Chondrocyte (in vitro differentiated cells): Measurements from ENCODE around the gene SIGLECL1. TPM values are rescaled to one million over a fixed set of nuclear protein-coding genes. Genes with fewer than 3 reads are reported as not detected.

Experiments used
- DNase-seq: peaks from one replicate; pipeline ENCODE4 v3.0.0; 2021; ENCODE audit warnings: mixed read lengths, low spot score
- H3K27ac Mint-ChIP-seq: one replicate; pipeline ENCODE4 v1.8.0; 2021; ENCODE audit warnings: mild to moderate bottlenecking, moderate library complexity, mixed read lengths; ENCODE audit not compliant: unreplicated experiment
- H3K27me3 Mint-ChIP-seq: 2 replicates; pipeline ENCODE4 v1.8.0; 2021; ENCODE audit warnings: low read depth, mixed read lengths
- H3K36me3 Mint-ChIP-seq: 2 replicates; pipeline ENCODE4 v1.8.0; 2021; ENCODE audit warnings: low read depth, mixed read lengths
- H3K4me1 Mint-ChIP-seq: 2 replicates; pipeline ENCODE4 v1.8.0; 2021; ENCODE audit warnings: low read depth, mild to moderate bottlenecking, mixed read lengths
- H3K4me3 Mint-ChIP-seq: one replicate; pipeline ENCODE4 v1.8.0; 2021; ENCODE audit warnings: mild to moderate bottlenecking, moderate library complexity, mixed read lengths; ENCODE audit not compliant: unreplicated experiment
- H3K9me3 Mint-ChIP-seq: 2 replicates; pipeline ENCODE4 v1.8.0; 2021; ENCODE audit warnings: low read depth, mixed read lengths
- total RNA-seq: library from RNA; stranded (reverse); gene quantifications from 3 replicates; pipeline ENCODE4 v1.2.1, GENCODE V29; 2021
- TF ChIP-seq, protein P1 (sequence below): fragments of 200-600 bp; sonication (generic); IDR thresholded peaks from 2 replicates; pipeline ENCODE4 v1.5.0; 2021; ENCODE audit warnings: antibody characterized with exemption, mild to moderate bottlenecking, moderate library complexity

SIGLECL1 gene
- total RNA-seq, 1 donor from 2014 or later, result not detected

DNA sequence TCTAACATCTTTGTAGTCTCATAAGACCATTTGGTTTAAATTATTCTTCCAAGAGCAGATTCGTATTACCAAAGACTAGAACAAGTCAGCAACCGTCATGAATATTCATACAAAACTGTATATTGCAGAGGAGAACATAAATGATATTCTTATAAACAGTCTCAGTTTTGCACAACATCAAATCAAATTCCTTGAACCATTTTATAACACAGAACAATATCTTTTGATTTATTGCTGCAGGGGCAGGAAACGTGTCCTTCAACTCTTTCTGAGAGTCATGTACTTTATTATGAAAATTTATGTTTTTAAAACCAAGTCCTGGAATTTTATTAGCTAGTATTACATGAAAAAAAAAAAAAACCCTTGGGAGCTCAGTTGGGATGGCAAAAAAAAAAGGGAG lies 26.2 kb downstream of the SIGLECL1 start:
- no peak for DNase-seq
- H3K4me3 Mint-ChIP-seq, result no peak overlapping the region
- no peak overlapping the region for H3K27ac Mint-ChIP-seq
- H3K4me1 Mint-ChIP-seq, result no peaks in the 10 kb centered on the region
- TF ChIP-seq, protein P1, sequence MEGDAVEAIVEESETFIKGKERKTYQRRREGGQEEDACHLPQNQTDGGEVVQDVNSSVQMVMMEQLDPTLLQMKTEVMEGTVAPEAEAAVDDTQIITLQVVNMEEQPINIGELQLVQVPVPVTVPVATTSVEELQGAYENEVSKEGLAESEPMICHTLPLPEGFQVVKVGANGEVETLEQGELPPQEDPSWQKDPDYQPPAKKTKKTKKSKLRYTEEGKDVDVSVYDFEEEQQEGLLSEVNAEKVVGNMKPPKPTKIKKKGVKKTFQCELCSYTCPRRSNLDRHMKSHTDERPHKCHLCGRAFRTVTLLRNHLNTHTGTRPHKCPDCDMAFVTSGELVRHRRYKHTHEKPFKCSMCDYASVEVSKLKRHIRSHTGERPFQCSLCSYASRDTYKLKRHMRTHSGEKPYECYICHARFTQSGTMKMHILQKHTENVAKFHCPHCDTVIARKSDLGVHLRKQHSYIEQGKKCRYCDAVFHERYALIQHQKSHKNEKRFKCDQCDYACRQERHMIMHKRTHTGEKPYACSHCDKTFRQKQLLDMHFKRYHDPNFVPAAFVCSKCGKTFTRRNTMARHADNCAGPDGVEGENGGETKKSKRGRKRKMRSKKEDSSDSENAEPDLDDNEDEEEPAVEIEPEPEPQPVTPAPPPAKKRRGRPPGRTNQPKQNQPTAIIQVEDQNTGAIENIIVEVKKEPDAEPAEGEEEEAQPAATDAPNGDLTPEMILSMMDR, result no peak
- peaks cover 12% of the 10 kb centered on the region for H3K9me3 Mint-ChIP-seq
- H3K36me3 Mint-ChIP-seq, result no peaks in the 10 kb centered on the region
- H3K27me3 Mint-ChIP-seq, result no peaks in the 10 kb centered on the region

DNA sequence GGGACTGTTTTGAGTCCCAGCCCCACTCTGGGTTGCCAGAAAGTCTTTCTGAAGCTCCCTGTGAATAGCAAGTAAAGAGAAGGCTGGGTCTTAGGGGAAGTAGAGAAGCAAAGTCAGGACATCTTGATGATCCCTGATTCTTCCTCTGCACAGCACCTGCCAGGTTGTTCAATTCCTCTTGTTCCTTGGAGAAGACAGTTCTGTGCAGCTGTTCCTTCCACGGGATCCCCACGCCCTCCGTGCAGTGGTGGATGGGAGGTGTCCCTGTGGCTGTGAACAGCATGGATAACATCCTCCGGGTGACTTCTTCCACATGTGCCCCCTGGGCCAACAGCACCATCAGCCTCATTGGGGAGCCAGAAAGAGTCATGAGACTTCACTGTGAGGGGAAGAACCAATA lies 31.5 kb downstream of the SIGLECL1 start:
- Mint-ChIP-seq H3K27ac (no peak overlapping the region), H3K36me3 (no peaks in the 10 kb centered on the region), H3K9me3 (peaks cover 19% of the 10 kb centered on the region), H3K27me3 (peaks cover 3% of the 10 kb centered on the region), H3K4me1 (no peaks in the 10 kb centered on the region), H3K4me3 (no peak overlapping the region)
- DNase-seq, result no peak
- TF ChIP-seq, protein P1, result no peak

DNA sequence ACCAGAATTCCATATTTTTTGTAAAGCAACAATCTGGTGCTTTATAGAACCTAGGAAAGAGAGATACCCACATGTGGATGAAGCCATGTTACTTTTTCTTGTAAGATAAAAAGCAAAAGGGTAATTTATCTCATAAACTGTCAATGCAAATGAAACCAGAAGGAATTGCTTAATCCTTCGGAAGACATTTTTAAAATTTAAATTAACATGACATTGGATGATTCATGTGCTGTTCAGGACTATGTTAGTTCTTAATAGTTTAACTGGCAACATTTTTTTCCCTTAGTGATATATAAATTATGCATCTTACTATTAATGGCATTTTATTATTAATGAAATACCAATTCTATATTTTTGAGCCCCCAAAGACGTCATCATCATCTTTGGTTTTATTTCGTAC lies 34.8 kb downstream of the SIGLECL1 start:
- Mint-ChIP-seq H3K4me1 (no peaks in the 10 kb centered on the region), H3K9me3 (peaks cover 16% of the 10 kb centered on the region), H3K36me3 (no peaks in the 10 kb centered on the region), H3K27me3 (peaks cover 3% of the 10 kb centered on the region), H3K27ac (no peak overlapping the region), H3K4me3 (no peak overlapping the region)
- no peak for DNase-seq
- TF ChIP-seq, protein P1, result no peak

DNA sequence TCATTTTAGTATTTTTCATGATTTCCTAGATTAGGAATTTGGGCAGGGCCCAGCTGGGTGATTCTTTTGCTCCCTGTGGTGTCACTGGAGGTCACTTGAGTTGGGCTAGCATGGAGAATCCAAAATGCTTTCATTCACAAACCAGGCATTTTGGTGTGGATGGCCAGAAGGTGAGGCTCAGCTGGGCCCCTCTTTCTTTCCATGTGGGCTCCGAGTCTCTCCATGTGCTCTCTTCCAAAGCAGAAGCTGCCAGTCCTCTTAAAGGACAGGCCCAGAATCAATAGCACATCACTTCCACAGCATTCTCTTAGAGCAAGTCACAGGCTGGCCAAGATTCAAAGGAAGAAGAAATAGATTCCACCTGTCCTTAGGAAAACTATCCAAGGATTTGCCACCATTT lies 38.8 kb downstream of the SIGLECL1 start:
- Mint-ChIP-seq H3K36me3 (no peaks in the 10 kb centered on the region), H3K4me1 (no peaks in the 10 kb centered on the region)

DNA sequence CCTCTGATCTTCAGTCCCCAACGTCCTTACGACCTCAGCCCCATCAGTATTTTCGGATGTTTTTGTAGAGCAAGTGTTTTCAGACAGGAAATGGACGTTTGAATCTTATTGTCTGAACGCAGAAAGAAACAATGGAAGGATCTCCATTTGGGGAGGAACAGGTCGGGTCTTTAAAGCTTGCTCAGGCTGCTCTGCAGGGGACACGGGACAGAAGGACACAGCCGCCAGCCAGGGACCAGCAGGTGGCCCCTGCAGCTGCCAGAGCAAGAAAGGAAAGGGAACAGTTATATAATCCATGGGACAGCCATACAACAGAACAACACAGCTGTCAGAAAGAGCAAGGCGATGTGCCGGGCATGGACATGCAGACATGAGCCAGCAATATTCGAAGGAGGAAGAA lies 42.1 kb downstream of the SIGLECL1 start:
- Mint-ChIP-seq H3K4me1 (no peaks in the 10 kb centered on the region), H3K36me3 (no peaks in the 10 kb centered on the region), H3K9me3 (peaks cover 3% of the 10 kb centered on the region), H3K27ac (no peak overlapping the region), H3K27me3 (peaks cover 18% of the 10 kb centered on the region), H3K4me3 (no peak overlapping the region)
- DNase-seq, result no peak
- TF ChIP-seq, protein P1, result no peak

More for the DNA sequence above, 38.8 kb downstream of the SIGLECL1 start:
- Mint-ChIP-seq H3K9me3 (peaks cover 3% of the 10 kb centered on the region), H3K27me3 (peaks cover 10% of the 10 kb centered on the region), H3K27ac (no peak overlapping the region), H3K4me3 (no peak overlapping the region)
- TF ChIP-seq, protein P1, result no peak
- no peak for DNase-seq
